ENCODE data around the gene NT5DC1.

The NT5DC1 gene

GRCh38 chr6:116218866-116219265, 118.2 kb downstream of the NT5DC1 start:
- Histone ChIP-seq H3K4me3 (ENCODE audit: low read length) (no peak overlapping the region), H3K27ac (ENCODE audit: low read length) (no peak overlapping the region), H3K9me2 (replicated peaks; ENCODE audit: insufficient read depth, low read length) (no peaks in the 10 kb centered on the region), H3K4me1 (ENCODE audit: low read length) (no peaks in the 10 kb centered on the region), H3K36me3 (replicated peaks; ENCODE audit: insufficient read depth, low read length) (no peaks in the 10 kb centered on the region), H3K9me3 (replicated peaks; ENCODE audit: insufficient read depth, low read length) (no peaks in the 10 kb centered on the region), H3K79me2 (ENCODE audit: low read length) (no peaks in the 10 kb centered on the region), H4K20me1 (ENCODE audit: insufficient read depth, low read length) (no peaks in the 10 kb centered on the region), H2AFZ (ENCODE audit: low read length) (no peak overlapping the region), H3F3A (ENCODE audit: insufficient read depth, low read length) (0 out of 2 replicates have a peak, but pooled peaks cover 4% of the 10 kb centered on the region), H3K9ac (ENCODE audit: low read length) (no peak overlapping the region), H3K27me3 (replicated peaks; ENCODE audit: insufficient read depth, low read length) (no peaks in the 10 kb centered on the region), H3K4me2 (ENCODE audit: low read depth, low read length) (no peak overlapping the region)
- TF ChIP-seq CTCF (IDR thresholded peaks at IDR 0.05; ENCODE audit: low read length) (no peak), EZH2 (optimal IDR thresholded peaks at IDR 0.05; ENCODE audit: low read depth, low read length) (no peak), EZH2phosphoT487 (IDR thresholded peaks at IDR 0.05; ENCODE audit: low read length) (no peak)
- DNase-seq = no peak

- Histone ChIP-seq H3K4me2 (ENCODE audit: low read depth, low read length) (no peak overlapping the region), H3K9me3 (replicated peaks; ENCODE audit: insufficient read depth, low read length) (no peaks in the 10 kb centered on the region), H3F3A (ENCODE audit: insufficient read depth, low read length) (0 out of 2 replicates have a peak, but pooled peaks cover 4% of the 10 kb centered on the region), H3K4me1 (ENCODE audit: low read length) (no peaks in the 10 kb centered on the region), H3K27ac (ENCODE audit: low read length) (no peak overlapping the region), H3K79me2 (ENCODE audit: low read length) (no peaks in the 10 kb centered on the region), H4K20me1 (ENCODE audit: insufficient read depth, low read length) (no peaks in the 10 kb centered on the region), H3K9ac (ENCODE audit: low read length) (no peak overlapping the region), H3K4me3 (ENCODE audit: low read length) (no peak overlapping the region), H2AFZ (ENCODE audit: low read length) (no peak overlapping the region), H3K9me2 (replicated peaks; ENCODE audit: insufficient read depth, low read length) (no peaks in the 10 kb centered on the region), H3K27me3 (replicated peaks; ENCODE audit: insufficient read depth, low read length) (no peaks in the 10 kb centered on the region), H3K36me3 (replicated peaks; ENCODE audit: insufficient read depth, low read length) (no peaks in the 10 kb centered on the region)
- no peak for TF ChIP-seq EZH2phosphoT487 (IDR thresholded peaks at IDR 0.05; ENCODE audit: low read length)
- no peak for DNase-seq
Measured at GRCh38 chr6:116221067-116221466, 120.4 kb downstream of the NT5DC1 start.

- Histone ChIP-seq H3F3A (ENCODE audit: insufficient read depth, low read length) (0 out of 2 replicates have a peak, but pooled peaks cover 2% of the 10 kb centered on the region), H3K4me1 (ENCODE audit: low read length) (no peaks in the 10 kb centered on the region), H3K27ac (ENCODE audit: low read length) (no peak overlapping the region), H3K79me2 (ENCODE audit: low read length) (no peaks in the 10 kb centered on the region), H3K9me3 (replicated peaks; ENCODE audit: insufficient read depth, low read length) (no peaks in the 10 kb centered on the region), H3K4me2 (ENCODE audit: low read depth, low read length) (no peak overlapping the region), H4K20me1 (ENCODE audit: insufficient read depth, low read length) (no peaks in the 10 kb centered on the region), H3K4me3 (ENCODE audit: low read length) (no peak overlapping the region), H3K9ac (ENCODE audit: low read length) (no peak overlapping the region), H3K27me3 (replicated peaks; ENCODE audit: insufficient read depth, low read length) (no peaks in the 10 kb centered on the region), H3K9me2 (replicated peaks; ENCODE audit: insufficient read depth, low read length) (no peaks in the 10 kb centered on the region), H3K36me3 (replicated peaks; ENCODE audit: insufficient read depth, low read length) (no peaks in the 10 kb centered on the region), H2AFZ (ENCODE audit: low read length) (no peak overlapping the region)
- DNase-seq = no peak
- TF ChIP-seq EZH2 (optimal IDR thresholded peaks at IDR 0.05; ENCODE audit: low read depth, low read length) = no peak
- no peak for TF ChIP-seq CTCF (IDR thresholded peaks at IDR 0.05; ENCODE audit: low read length)
- no peak for TF ChIP-seq EZH2phosphoT487 (IDR thresholded peaks at IDR 0.05; ENCODE audit: low read length)
Measured at GRCh38 chr6:116221911-116222310, 121.3 kb downstream of the NT5DC1 start.

- H3F3A ChIP-seq (ENCODE audit: insufficient read depth, low read length) = no peaks in the 10 kb centered on the region
- DNase-seq = no peak
- no peaks in the 10 kb centered on the region for H3K4me1 ChIP-seq (ENCODE audit: low read length)
- H3K4me3 ChIP-seq (ENCODE audit: low read length) = no peak overlapping the region
- H3K9me2 ChIP-seq (replicated peaks; ENCODE audit: insufficient read depth, low read length) = no peaks in the 10 kb centered on the region
- no peak overlapping the region for H3K27ac ChIP-seq (ENCODE audit: low read length)
- no peak for TF ChIP-seq CTCF (IDR thresholded peaks at IDR 0.05; ENCODE audit: low read length)
- TF ChIP-seq EZH2 (optimal IDR thresholded peaks at IDR 0.05; ENCODE audit: low read depth, low read length) = no peak
- no peak overlapping the region for H3K4me2 ChIP-seq (ENCODE audit: low read depth, low read length)
- no peaks in the 10 kb centered on the region for H3K79me2 ChIP-seq (ENCODE audit: low read length)
- H4K20me1 ChIP-seq (ENCODE audit: insufficient read depth, low read length) = no peaks in the 10 kb centered on the region
- H3K36me3 ChIP-seq (replicated peaks; ENCODE audit: insufficient read depth, low read length) = no peaks in the 10 kb centered on the region
- H2AFZ ChIP-seq (ENCODE audit: low read length) = no peak overlapping the region
- no peak overlapping the region for H3K9ac ChIP-seq (ENCODE audit: low read length)
- no peaks in the 10 kb centered on the region for H3K27me3 ChIP-seq (replicated peaks; ENCODE audit: insufficient read depth, low read length)
- no peaks in the 10 kb centered on the region for H3K9me3 ChIP-seq (replicated peaks; ENCODE audit: insufficient read depth, low read length)
Measured at GRCh38 chr6:116223355-116223754, 122.7 kb downstream of the NT5DC1 start.
